SK-MEL-5 (cell line): ENCODE measurements around the gene DNAAF5. TPM values are rescaled to one million over a fixed set of nuclear protein-coding genes. Genes with fewer than 3 reads are reported as not detected.
"Not testable (repeated sequence)": the region's sequence is repeated elsewhere in the genome, so short reads cannot be mapped to it uniquely, and the experiment has no call there.

Source experiments
- DNase-seq: peaks from one replicate; pipeline ENCODE4 v3.0.0-alpha.2; 2016; ENCODE audit warnings: low read depth, low spot score
- in situ Hi-C: cut with HindIII; loops from 2 replicates; pipeline ENCODE4 v1.10.0; 2016; ENCODE audit warnings: low sequenced_read_pairs, high pct_unique_total_duplicates, low pct_unique_long_range_greater_than_20kb
- total RNA-seq: library from RNA; depleted of rRNA; stranded (reverse); fragments of >200 nt; shearing (Covaris generic); gene quantifications from 2 replicates; pipeline ENCODE4 v1.2.3, GENCODE V29; 2014

The DNAAF5 gene
- total RNA-seq, 1 experiment from 2014 or later = 71.7 TPM

DNA sequence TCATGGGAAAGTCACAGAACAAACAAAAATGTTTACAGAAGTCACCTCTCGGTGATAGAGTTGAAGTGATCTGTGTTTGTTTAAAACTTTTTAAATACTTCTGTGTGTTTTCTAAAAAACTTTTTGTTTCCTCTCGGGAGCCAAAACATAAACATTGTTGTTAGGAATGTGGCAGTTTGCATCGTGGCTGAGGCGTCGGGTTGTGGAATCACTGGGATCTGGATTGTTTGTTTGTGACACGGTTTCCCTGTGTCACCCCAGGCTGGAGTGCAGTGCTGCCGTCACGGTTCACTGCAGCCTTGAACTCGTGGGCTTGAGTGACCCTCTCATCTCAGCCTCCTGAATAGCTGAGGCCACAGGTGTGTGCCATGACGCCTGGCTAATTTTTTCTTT lies 76.7 kb downstream of the DNAAF5 start:
- in situ Hi-C loops = no loop called here
- no peak for DNase-seq

DNA sequence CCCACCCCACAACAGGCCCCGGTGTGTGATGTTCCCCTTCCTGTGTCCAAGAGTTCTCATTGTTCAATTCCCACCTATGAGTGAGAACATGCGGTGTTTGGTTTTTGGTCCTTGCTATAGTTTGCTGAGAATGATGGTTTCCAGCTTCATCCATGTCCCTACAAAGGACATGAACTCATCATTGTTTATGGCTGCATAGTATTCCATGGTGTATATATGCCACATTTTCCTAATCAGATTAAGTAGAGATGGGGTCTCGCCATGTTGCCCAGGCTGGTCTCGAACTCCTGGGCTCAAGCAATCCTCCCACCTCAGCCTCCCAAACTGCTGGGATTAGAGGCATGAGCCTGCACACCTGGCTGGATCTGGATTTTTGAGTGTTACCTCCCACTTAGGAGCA lies 77.3 kb downstream of the DNAAF5 start:
- DNase-seq, in situ Hi-C loops: not testable (repeated sequence)

DNA sequence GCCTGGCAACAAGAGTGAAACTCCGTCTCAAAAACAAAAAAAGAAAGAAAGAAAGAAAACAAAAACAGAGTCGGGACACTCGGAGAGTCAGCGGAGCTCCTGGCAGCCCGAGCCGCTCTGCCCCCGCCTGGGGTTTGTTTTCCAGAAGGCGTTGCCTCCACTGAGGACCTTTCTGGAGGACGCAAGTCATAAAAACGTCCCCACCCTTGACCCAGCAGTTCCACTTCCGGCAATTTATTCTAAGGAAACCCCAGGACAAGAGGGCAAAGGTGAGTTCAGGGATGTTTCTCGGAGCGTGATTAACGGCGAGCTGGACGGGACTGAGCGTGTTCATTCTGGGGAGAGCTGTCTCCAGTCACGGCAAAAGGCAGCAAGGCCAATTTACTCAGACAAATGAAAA lies 78.8 kb downstream of the DNAAF5 start:
- in situ Hi-C loops = no loop called here
- DNase-seq = no peak

DNA sequence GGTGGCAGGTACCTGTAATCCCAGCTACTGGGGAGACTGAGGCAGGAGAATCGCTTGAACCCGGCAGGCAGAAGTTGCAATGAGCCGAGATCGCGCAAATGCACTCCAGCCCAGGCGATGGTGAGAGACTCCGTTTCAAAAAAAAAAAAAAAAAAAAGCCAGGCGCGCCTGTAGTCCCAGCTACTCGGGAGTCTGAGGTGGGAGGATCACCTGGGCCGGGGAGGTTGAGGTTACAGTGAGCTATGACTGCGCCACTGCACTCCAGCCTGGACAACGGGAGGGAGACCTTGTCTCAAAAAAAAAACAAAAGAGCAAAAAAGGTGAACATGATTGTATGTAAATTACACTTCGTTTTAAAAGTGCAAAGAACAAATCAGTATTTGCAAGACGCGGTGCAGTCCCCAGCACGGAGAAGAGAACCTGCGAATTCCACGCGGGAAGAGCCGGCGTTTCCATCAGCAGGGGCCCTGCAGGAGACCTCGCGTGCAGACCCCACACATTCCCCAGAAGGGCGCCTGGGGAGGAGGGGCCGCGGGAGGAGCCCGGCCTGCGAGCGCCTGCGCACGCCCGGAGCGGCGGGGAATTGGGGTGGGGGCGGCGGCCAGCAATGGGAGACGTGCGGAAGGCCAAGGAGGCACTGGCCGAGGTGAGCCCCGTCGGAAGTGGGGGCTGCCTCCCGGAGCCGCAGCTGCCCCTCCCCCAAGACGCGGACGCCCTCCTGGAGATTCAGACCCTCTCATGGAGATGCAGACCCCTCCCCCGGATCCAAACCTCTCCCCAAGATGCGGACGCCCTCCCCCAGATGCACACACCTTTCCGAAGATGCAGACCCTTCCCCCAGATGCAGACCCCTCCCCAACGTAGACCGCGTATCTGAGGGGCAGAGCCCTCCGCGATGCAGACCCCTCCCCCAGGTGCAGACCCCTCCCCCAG lies 89.1 kb downstream of the DNAAF5 start:
- in situ Hi-C loops = no loop called here

DNA sequence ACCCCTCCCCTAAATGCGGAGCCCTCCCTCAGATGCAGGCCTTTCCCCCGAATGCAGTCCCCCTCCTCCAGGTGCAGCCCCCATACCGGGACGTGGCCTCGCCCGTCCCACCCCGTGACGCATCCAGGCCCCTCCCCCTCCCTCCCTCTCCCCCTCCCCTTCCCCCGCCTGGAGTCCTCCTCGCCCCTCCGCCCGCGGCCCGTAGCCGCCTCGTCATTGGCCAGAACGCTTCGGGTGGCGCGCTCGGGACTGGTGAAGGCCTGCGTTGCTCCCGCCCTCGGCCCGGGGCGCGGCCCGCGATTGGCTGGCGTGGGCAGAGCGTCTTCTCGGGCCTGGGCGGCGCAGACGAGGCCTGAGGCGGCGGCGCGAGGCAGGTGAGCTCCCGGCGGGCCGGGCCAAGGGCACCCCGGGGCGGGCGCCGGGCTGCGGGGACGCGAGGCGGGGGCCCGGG lies 89.8 kb downstream of the DNAAF5 start:
- peak; percentile 98 for DNase-seq
- in situ Hi-C loops = no loop called here

More for the DNA sequence above, 89.1 kb downstream of the DNAAF5 start:
- DNase-seq = peak; percentile 47

DNA sequence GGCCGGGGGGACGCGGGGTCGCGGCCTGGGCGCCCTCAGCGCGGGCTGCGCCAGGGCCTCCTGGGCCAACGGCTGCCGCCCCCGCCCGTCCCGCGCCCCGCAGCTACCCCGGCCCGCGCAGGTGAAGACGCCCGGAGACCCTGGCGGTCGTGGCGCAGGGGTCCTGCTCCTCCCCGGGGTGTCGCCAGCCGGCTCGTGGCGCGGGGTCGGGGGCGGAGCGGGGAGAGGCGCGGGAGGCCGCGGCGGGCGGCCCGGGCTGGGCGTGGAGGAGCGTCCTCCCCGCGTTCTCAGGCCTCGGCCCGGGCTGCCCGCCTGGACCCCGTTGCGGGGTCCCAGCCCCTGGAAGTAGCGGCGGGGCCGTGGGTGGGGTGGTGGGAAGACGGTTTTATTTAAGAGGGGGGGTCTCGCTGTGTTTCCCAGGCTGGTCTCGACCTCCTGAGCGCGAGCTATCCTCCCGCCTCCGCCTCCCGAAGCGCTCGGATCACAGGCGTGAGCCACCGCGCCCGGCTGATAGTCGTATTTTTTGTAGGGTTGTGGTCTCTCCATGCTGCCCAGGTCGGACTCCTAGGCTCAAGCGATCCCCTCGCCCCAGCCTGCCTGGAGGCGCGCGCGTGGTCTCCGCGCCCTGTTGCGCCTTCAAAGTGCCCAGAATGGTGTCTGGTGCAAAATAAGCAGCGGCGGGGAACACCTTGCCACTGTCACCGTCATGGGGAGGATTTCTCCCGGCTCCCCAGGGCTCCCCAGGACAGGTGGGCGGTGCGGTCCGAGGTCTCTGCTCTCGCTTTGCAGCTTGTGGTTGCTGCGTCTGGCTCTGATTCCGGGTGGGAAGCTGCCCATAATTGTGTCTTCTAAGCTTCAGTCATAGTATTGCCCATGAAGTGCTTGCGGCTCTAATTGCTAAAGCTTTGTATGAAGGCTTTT lies 90.5 kb downstream of the DNAAF5 start:
- in situ Hi-C loops = no loop called here
- peak; percentile 33 for DNase-seq

DNA sequence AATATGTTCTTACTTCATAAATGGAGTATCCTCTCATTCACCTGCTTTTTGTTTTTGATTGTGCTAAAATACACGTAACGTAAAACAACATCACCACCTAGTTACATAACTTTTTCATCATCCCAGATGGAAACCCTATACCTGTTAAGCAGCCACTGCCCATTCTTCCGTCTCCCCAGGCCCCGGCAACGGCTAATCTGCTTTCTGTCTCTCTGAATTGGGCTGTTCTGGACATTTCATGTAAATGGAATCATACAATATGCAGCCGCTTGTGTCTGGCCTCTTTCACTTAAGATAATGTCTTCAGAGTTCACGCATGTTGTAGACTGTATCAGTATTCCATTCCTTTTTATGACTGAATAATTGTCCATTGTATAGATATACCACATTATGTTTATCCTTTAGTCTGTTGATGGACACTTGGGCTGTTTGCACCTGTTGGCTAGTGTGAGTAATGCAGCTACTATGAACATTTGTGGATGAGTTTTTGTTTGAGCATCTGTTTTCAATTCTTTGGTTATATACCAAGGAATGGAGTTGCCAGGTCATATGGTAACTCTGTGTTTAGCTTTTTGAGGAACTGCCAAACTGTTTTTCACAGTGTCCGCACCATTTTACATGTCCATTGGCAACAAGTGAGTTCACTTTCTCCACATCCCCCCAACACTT lies 91.7 kb downstream of the DNAAF5 start:
- DNase-seq = peak; percentile 65
- in situ Hi-C loops = no loop called here

DNA sequence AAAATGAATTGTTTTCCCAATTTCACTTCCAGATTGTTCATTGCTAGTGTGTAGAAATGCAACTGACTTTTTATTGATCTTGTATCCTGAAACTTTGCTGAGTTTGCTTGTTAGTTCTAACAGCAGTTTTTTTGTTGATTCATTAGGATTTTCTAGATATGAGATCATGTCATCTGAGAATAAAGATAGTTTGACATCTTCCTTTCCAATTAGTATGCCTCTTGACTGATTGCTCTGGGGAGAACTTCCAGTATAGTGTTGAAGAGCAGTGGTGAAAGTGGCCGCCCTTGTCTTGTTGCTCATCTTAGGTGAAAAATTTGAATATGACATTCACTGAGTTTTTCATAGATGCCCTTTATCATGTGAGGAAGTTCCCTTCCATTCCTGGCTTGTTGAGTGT lies 93.8 kb downstream of the DNAAF5 start:
- no peak for DNase-seq
- in situ Hi-C loops = no loop called here

DNA sequence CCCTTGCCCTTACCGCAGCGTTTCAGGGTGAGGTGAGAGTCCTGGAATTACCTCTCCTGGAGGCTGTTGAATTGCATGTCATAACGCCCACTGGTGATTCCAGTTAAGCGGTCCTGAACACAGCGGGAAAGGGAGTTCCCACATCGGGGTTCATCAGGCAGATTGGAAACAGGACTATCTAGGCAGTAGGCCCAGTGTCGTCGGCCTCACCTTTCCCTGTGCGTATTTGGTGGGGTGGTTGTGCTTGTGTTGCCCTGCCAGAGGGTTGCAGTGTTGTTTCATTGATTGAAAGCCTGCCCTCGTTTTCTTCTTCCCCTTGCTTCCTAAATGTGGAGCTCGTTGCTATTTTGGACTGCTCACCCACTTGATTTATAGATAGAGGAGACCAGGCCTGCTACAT lies 95.2 kb downstream of the DNAAF5 start:
- DNase-seq = no peak
- in situ Hi-C loops = no loop called here

DNA sequence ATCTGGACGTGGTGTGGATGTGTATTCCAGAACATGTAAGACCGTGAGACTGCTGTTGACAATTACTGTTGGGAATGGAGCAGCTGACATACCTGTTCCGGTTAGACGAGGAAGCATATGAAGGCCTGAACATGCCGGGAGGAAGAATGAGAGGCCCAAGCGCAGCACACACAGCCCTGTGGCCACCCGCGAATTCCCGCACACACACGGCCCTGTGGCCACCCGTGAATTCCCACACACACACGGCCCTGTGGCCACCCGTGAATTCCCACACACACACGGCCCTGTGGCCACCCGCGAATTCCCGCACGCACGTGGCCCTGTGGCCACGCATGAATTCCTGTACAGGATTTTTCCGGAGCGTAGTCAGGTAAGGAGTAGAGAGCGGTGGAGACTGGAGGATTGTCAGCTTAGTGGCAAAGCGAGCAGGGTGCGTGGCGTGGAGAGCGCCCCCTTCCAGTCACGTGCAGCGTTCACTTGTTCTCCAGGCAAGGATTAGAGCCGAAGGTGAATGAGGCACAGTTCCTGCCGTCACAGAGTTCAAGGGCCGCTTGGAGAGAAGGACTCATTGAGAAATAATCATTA lies 96.3 kb downstream of the DNAAF5 start:
- in situ Hi-C loops = no loop called here
- DNase-seq = no peak

DNA sequence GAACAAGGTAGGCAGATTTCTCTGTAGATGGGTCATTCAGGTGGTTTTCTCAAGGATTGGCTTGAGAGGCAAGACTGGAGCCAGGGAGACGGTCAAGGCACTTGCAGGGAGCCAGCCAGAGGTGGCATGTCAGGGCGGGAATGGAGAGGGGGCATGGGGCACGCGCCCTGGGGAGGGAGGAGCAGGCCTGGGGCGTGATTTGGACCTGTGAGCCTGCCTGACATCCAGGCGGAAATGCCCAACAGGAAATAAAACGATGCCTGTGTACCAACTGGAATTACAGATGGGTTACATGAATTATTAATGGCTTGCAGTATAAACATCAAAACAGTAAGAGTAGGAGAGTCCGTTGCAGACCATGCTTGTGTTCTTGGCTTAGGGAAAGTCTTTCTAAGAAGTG lies 97.2 kb downstream of the DNAAF5 start:
- in situ Hi-C loops = no loop called here
- no peak for DNase-seq

DNA sequence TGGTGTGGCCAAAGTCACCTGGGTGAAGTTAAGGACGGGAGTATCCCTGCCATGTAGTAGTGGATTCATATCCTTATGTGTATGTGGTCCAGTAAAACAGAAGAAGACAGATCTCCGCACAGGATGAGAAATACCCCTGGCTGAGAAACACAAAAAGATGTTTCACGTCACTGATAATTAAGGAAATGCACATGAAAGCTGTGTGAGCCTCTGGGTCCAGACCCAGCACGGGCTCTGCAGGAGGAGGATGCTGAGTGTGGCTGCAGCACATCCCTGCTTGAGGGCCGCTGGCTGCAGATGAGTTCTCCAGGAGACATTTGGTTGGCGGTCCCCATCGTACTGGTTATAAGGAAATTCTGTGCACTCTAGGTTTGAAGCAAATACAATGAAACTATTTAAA lies 97.6 kb downstream of the DNAAF5 start:
- no peak for DNase-seq
- in situ Hi-C loops = no loop called here

DNA sequence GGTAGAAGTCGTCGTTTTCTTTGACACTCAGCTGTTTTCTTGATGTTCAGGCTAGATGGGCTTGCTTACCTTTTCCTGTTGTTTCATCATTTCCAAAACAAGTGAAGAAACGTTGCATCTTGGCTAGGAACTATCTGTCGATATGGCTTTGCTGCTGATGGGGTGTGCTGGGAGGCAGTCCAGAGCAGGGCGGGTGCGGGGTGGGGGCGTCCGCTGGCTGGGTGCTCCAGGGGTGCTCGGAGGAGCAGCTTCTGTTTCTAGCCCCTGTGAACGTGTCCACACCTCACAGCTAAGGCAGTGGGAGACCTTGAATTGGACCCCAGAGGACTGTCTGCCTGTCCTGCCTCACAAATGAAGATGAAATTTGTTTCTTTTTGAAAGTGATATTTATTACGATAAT lies 98.2 kb downstream of the DNAAF5 start:
- in situ Hi-C loops = no loop called here
- no peak for DNase-seq

DNA sequence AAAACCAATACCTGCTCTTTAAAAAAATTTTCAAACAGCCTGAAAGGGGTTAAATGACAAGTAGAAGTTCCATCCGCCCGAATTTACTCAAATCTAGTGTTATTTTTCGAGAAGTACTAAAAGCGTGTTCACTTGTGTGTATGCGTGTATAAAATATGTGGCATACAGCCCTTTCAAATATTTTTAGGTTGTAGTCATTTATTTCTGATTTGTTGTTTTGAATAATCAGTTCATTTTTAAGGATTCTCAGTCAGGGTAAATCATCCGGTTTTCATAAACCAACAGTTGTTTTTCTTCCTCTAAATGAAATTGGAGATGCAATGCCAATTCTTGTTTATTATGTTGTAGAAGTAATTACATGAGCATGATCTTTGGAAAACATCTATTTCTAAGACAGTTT lies 98.9 kb downstream of the DNAAF5 start:
- in situ Hi-C loops = no loop called here
- no peak for DNase-seq

DNA sequence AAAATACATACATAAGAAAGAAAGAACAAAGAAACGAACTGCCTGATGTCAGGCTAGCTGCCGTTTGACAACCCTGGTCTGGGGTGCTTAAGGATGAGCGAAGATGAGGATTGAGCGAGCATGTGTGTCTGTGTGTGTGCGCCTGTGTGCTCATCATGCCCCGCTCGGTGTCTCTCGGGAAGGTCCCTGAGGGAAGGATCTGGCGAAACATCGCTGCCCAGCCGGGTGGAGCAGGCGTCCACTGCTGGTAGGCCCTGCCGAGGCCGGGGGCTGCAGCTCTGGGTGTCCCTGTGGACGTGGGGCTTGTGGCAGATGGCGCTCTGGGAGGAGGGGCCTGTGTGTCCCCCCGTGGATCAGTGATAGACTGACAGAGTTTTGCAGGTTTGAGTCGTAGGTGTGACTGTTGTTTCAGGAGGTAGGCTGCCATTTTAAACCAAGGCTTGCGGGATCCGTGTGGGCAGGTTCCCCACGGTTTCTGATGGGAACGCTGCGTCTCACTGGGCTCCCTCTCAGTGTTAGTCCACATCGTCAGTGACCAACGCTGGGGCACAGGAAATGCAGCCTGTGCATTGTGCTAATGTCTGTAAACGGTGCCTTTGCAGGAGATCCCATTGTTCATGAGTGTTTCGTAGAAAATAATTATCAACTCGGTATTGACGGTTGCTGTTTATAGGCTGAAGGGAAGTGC lies 99.9 kb downstream of the DNAAF5 start:
- no peak for DNase-seq
- in situ Hi-C loops = no loop called here

DNA sequence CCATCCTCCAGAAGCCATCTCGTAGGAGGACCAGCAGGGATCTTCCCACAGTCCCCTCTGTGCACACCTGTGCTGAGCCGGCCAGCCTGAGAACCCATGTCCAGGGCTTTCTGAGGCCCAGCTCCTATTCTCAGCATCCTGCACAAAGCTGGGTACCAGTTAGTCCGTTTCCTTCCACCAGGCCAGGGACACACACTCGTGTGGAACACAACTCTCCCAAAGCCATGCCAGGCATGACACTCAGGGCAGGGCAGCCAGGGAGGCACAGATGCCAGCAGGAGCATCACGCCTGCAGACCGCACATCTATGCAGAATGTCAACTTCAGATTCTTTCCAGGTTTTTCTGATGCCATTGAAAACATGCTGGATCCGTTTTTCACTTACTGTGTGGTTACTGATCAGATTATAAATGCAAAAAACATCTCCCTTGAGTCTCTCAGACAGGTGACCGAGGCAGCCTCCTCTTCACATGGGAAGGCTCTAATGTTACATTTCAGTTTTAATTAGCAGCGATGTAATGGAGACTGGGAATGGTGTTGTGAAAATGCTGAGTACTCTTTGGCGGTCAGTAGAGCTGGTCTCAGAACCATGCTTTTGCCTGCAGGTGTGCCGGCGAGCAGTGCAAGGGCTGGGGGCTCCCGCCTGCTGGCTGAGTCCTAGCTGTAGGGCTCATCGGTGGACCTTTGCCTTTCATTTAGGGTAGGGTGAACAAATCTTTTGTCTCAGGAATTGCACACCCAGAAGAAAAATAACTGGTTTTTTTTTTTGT lies 102.5 kb downstream of the DNAAF5 start:
- in situ Hi-C loops = no loop called here
- no peak for DNase-seq
